Left lung (tissue), 10 donors: ENCODE data around the gene TMEM247. TPM values are rescaled to one million over a fixed set of nuclear protein-coding genes. Genes with fewer than 3 reads are reported as not detected.

Experiments used
- ATAC-seq: fragments of 200-7000 bp; cut with Tn5 transposase; one replicate; pipeline ENCODE4 v1.9.1; 2020; ENCODE audit warnings: moderate library complexity
- DNase-seq, 4 donors: peaks; one replicate each; pipeline ENCODE4 v3.0.0-alpha.2; 2013 to 2020
- H3K27ac ChIP-seq, 2 donors: fragments of 200-600 bp; sonication (generic) in 1 of 2; one replicate each; pipeline versions ENCODE4 v1.5.0 to v1.8.0; 2020 to 2021
- H3K27me3 ChIP-seq, 2 donors: fragments of 200-600 bp; sonication (generic) in 1 of 2; one replicate each; pipeline versions ENCODE4 v1.5.0 to v1.8.0; 2020 to 2021
- H3K36me3 ChIP-seq, 2 donors: fragments of 200-600 bp; sonication (generic) in 1 of 2; one replicate each; pipeline versions ENCODE4 v1.5.0 to v1.8.0; 2020 to 2021
- H3K4me1 ChIP-seq, 2 donors: fragments of 200-600 bp; one replicate each; pipeline ENCODE4 v1.8.0; 2021
- H3K4me3 ChIP-seq, 2 donors: fragments of 200-600 bp; sonication (generic) in 1 of 2; one replicate each; pipeline versions ENCODE4 v1.5.0 to v1.8.0; 2020 to 2021; ENCODE audit warnings: mild to moderate bottlenecking in 1 of 2
- H3K9me3 ChIP-seq, 2 donors: fragments of 200-600 bp; sonication (generic) in 1 of 2; one replicate each; pipeline versions ENCODE4 v1.5.0 to v1.8.0; 2020 to 2021
- intact Hi-C, 2 donors: fragments of 100-400 bp; cut with DNase I; formaldehyde crosslinking; loops; one replicate each; pipeline versions ENCODE4 v1.11.2 to v1.14.2; 2022
- polyA plus RNA-seq, 6 donors: library from polyadenylated mRNA; unstranded; fragments of 120-200 nt; gene quantifications; one replicate each; pipeline ENCODE4 v1.2.1, GENCODE V29; 2013; ENCODE audit not compliant: insufficient read length in 6 of 6
- total RNA-seq, 2 donors: library from RNA; stranded (reverse); fragmentation: NEBNext Ultra II Directional; extraction: Animal tissue kit (Norgen Biotek cat#: 25700); gene quantifications; one replicate each; pipeline ENCODE4 v1.2.1, GENCODE V29; 2021
- TF ChIP-seq, protein P1 (sequence below), 2 donors: fragments of 200-600 bp; sonication (generic) in 1 of 2; IDR thresholded peaks; one replicate each; pipeline versions ENCODE4 v1.5.0 to v1.8.0; 2021; ENCODE audit warnings: antibody characterized with exemption in 2 of 2
- donor health status: DM: no; HTN: yes; CAD: no.
- donor health status: DM: no; HTN: no; CAD: no.

TMEM247 gene
- total and polyA plus RNA-seq, 8 donors: not detected

DNA sequence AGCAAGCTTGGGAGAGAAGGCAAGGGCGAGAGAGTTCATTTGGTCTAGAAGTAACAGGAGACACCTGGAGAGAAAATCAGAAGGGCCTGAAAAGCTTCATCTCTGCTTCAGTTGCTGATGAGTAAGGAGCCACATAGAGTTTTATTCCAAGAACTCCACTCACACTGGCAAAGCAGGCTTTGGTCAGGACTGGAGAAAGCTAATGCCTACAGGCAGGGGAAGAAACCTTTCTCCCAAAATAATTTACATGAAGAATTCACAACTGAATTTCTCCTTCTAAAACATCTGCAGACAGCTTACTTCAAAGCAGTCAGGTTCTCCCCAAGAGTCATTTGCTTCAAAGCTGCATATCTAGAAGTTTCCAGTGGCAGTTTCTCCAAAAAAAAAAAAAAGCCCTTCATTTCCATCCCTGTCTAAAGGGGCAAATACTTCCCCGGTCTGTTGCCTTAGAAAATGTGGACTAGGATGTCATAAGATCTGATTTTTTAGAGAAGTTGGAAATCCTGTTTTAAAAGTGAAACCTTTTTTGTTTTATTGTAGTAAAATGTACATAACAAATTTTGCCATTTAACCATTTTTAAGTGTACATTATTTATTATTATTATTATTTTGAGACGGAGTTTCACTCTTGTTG is 46.3 kb downstream of the TMEM247 start:
- H3K27ac ChIP-seq: no peak overlapping the region
- H3K4me3 ChIP-seq: no peak overlapping the region
- no peaks in the 10 kb centered on the region for H3K9me3 ChIP-seq
- H3K27me3 ChIP-seq: no peaks in the 10 kb centered on the region
- H3K36me3 ChIP-seq: no peaks in the 10 kb centered on the region
- TF ChIP-seq, protein P1, sequence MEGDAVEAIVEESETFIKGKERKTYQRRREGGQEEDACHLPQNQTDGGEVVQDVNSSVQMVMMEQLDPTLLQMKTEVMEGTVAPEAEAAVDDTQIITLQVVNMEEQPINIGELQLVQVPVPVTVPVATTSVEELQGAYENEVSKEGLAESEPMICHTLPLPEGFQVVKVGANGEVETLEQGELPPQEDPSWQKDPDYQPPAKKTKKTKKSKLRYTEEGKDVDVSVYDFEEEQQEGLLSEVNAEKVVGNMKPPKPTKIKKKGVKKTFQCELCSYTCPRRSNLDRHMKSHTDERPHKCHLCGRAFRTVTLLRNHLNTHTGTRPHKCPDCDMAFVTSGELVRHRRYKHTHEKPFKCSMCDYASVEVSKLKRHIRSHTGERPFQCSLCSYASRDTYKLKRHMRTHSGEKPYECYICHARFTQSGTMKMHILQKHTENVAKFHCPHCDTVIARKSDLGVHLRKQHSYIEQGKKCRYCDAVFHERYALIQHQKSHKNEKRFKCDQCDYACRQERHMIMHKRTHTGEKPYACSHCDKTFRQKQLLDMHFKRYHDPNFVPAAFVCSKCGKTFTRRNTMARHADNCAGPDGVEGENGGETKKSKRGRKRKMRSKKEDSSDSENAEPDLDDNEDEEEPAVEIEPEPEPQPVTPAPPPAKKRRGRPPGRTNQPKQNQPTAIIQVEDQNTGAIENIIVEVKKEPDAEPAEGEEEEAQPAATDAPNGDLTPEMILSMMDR (IDR thresholded peaks at IDR 0.05): no peak
- intact Hi-C loops: no loop called here
- no peak for DNase-seq
- ATAC-seq: no peak
- H3K4me1 ChIP-seq: peaks cover 0 to 5% of the 10 kb centered on the region in 2 donors

DNA sequence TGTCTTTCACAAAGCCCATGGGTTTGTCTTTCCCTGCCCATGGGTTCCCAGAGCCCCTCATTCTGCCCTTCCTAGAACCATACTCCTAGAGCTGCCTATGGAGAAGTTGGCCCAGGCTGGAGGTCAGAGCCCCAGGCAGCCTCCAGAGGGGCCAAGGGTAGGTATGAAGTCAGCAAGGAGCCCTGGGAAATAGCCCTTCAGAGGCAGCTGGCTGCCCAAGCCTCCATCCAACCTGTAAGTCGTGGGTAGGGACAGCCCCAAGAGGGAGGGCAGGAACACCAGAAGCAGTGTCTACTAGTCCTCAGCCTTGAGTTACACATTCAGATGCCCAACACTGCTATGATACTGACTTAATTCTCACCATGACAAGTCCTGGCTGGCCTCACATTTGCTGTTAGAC is 49.5 kb downstream of the TMEM247 start:
- no peaks in the 10 kb centered on the region for H3K27me3 ChIP-seq
- intact Hi-C loops: no loop called here
- H3K27ac ChIP-seq: no peak overlapping the region
- TF ChIP-seq, protein P1 (IDR thresholded peaks at IDR 0.05): no peak
- H3K4me3 ChIP-seq: no peak overlapping the region
- ATAC-seq: no peak
- no peak for DNase-seq
- peaks cover 0 to 5% of the 10 kb centered on the region in 2 donors for H3K4me1 ChIP-seq
- no peaks in the 10 kb centered on the region for H3K9me3 ChIP-seq
- H3K36me3 ChIP-seq: no peaks in the 10 kb centered on the region

DNA sequence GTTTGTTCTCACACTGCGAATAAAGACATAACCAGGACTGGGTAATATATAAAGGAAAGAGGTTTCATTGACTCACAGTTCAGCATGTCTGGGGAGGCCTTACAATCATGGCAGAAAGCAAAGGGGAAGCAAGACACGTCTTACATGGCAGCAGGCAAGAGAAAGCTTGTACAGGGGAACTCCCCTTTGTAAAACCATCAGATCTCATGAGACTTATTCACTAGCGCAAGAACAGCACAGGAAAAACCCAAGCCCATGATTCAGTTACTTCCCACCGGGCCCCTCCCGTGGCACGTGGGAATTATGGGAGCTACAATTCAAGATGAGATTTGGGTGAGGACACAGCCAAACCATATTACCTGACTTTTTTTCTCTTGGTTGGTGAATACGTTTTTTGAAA is 51.3 kb downstream of the TMEM247 start:
- peaks cover 0 to 21% of the 10 kb centered on the region in 2 donors for H3K4me1 ChIP-seq
- DNase-seq (no peak), ATAC-seq (no peak)
- no peak overlapping the region for H3K27ac ChIP-seq
- H3K4me3 ChIP-seq: no peak overlapping the region
- no peaks in the 10 kb centered on the region for H3K27me3 ChIP-seq
- H3K36me3 ChIP-seq: no peaks in the 10 kb centered on the region
- intact Hi-C loops: no loop called here
- no peaks in the 10 kb centered on the region for H3K9me3 ChIP-seq
- TF ChIP-seq, protein P1 (IDR thresholded peaks at IDR 0.05): no peak

- H3K27me3 ChIP-seq: no peaks in the 10 kb centered on the region
- no peak overlapping the region for H3K27ac ChIP-seq
- no peaks in the 10 kb centered on the region for H3K36me3 ChIP-seq
- no peak for ATAC-seq
- H3K4me1 ChIP-seq: peaks cover 0 to 24% of the 10 kb centered on the region in 2 donors
- TF ChIP-seq, protein P1 (IDR thresholded peaks at IDR 0.05): no peak
- no peaks in the 10 kb centered on the region for H3K9me3 ChIP-seq
- no peak overlapping the region for H3K4me3 ChIP-seq
- no peak for DNase-seq
- intact Hi-C loops: no loop called here
Measured at GRCh38 chr2:46531863-46532262, 52.5 kb downstream of the TMEM247 start.

Other genes with a start within 250 kb of the TMEM247 start
- gene EPAS1, start 182.2 kb upstream of the TMEM247 start, total RNA-seq: 100 to 1,000 TPM; 590 to 962 TPM
- 100 to 1,000 TPM; 190 to 277 (median 237) TPM for gene EPAS1, start 182.2 kb upstream of the TMEM247 start, polyA plus RNA-seq
- 100 to 1,000 TPM in 1 of 2 donors, 10 to 100 TPM in 1; 79.1 to 103 TPM for gene RHOQ, start 62.9 kb downstream of the TMEM247 start, total RNA-seq
- 10 to 100 TPM; 54.0 to 66.6 (median 59.8) TPM for gene RHOQ, start 62.9 kb downstream of the TMEM247 start, polyA plus RNA-seq
- 1 to 10 TPM; 4.5 to 7.5 TPM for gene ATP6V1E2, start 63.0 kb downstream of the TMEM247 start, total RNA-seq
- gene ATP6V1E2, start 63.0 kb downstream of the TMEM247 start, polyA plus RNA-seq: 1 to 10 TPM; 4.4 to 6.1 (median 5.4) TPM
- 10 to 100 TPM; 26.9 to 30.7 TPM for gene PIGF, start 137.5 kb downstream of the TMEM247 start, total RNA-seq
- gene PIGF, start 137.5 kb downstream of the TMEM247 start, polyA plus RNA-seq: 10 to 100 TPM; 40.1 to 50.9 (median 46.4) TPM
- 10 to 100 TPM; 11.5 to 15.5 TPM for gene CRIPT, start 137.7 kb downstream of the TMEM247 start, total RNA-seq
- gene CRIPT, start 137.7 kb downstream of the TMEM247 start, polyA plus RNA-seq: 10 to 100 TPM; 18.8 to 23.6 (median 21.1) TPM
- 10 to 100 TPM; 18.5 to 21.4 TPM for gene SOCS5, start 219.7 kb downstream of the TMEM247 start, total RNA-seq
- 10 to 100 TPM; 31.0 to 35.0 (median 33.8) TPM for gene SOCS5, start 219.7 kb downstream of the TMEM247 start, polyA plus RNA-seq